GM10266 (cell line): ENCODE data around the gene LAMP5.

Source experiments
- DNase-seq: peaks from one replicate; pipeline ENCODE4 v3.0.0; 2012; ENCODE audit errors: extremely low spot score
- TF ChIP-seq, protein P1 (sequence below): IDR thresholded peaks from 2 replicates; pipeline ENCODE4 v1.5.1; 2012; ENCODE audit warnings: mild to moderate bottlenecking, low read depth; ENCODE audit not compliant: control insufficient read depth, insufficient read depth; ENCODE audit errors: missing control alignments

The LAMP5 gene

DNA sequence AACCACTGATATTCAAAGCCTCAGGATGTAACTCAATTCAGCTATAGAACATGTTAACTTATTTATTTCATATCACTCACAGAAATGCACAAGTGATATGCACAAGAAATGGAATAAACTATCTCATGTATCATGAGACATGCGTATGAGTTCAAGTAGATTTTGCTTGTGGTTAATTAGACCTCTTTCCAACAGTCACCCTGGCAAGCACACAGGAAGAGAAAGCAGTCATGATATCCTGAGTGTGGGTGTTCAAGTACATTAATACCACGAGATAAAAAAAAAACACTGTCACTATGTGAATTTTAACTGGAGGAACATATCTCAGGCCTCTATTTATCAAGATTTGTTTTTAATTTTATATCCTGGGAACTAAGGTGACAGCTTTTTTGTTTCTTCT lies 64.2 kb downstream of the LAMP5 start:
- TF ChIP-seq, protein P1, sequence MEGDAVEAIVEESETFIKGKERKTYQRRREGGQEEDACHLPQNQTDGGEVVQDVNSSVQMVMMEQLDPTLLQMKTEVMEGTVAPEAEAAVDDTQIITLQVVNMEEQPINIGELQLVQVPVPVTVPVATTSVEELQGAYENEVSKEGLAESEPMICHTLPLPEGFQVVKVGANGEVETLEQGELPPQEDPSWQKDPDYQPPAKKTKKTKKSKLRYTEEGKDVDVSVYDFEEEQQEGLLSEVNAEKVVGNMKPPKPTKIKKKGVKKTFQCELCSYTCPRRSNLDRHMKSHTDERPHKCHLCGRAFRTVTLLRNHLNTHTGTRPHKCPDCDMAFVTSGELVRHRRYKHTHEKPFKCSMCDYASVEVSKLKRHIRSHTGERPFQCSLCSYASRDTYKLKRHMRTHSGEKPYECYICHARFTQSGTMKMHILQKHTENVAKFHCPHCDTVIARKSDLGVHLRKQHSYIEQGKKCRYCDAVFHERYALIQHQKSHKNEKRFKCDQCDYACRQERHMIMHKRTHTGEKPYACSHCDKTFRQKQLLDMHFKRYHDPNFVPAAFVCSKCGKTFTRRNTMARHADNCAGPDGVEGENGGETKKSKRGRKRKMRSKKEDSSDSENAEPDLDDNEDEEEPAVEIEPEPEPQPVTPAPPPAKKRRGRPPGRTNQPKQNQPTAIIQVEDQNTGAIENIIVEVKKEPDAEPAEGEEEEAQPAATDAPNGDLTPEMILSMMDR = no peak
- DNase-seq = no peak
